H1 (cell line): Measurements from ENCODE around the gene PCNX1. TPM values are rescaled to one million over a fixed set of nuclear protein-coding genes. Genes with fewer than 3 reads are reported as not detected.

Experiments used
- RAD21 ChIP-seq, 2 experiments: IDR thresholded peaks in 1 of 2; conservative IDR thresholded peaks in 1 of 2; 2 replicates each; pipeline ENCODE4 v1.6.1; 2011; ENCODE audit warnings: low read depth in 2 of 2, low read length in 2 of 2, improper control_type of control experiment in 1 of 2, inconsistent platforms in 1 of 2, mild to moderate bottlenecking in 1 of 2, moderate library complexity in 1 of 2
- polyA plus RNA-seq, 7 experiments: library from polyadenylated mRNA; depleted of rRNA in 3 of 7; stranded (reverse) in 5 of 7; unstranded in 2 of 7; fragments of >200 nt in 5 of 7; fragments of 200-250 nt in 2 of 7; gene quantifications; 1 replicate in 5 of 7; 2 replicates in 1 of 7; 4 replicates in 1 of 7; pipeline versions ENCODE4 v1.2.1 to v1.2.3, GENCODE V29; 2011 to 2013; ENCODE audit warnings: missing spikeins in 2 of 7, mixed read lengths in 2 of 7
- total RNA-seq: library from RNA; stranded (reverse); fragmentation: NEBNext Ultra II Directional; extraction: Animal tissue kit (Norgen Biotek cat#: 25700); gene quantifications from 2 replicates; pipeline ENCODE4 v1.2.1, GENCODE V29; 2021
- TF ChIP-seq, protein P1 (sequence below): fragments of 300-600 bp; sonication (generic); IDR thresholded peaks from 2 replicates; pipeline ENCODE4 v1.7.1; 2012; ENCODE audit warnings: low read length, moderate library complexity, mild to moderate bottlenecking, inconsistent platforms; ENCODE audit not compliant: insufficient replicate concordance
- TF ChIP-seq, protein P2 (sequence below): IDR thresholded peaks from 2 replicates; pipeline ENCODE4 v1.6.1; 2012; ENCODE audit warnings: low read length, inconsistent platforms

Gene PCNX1
- total and polyA plus RNA-seq, 2 of the 8 experiments (the other 6 are each of a cell fraction or from before 2014, with no cell fraction given), result 37.7 to 53.2 TPM

DNA sequence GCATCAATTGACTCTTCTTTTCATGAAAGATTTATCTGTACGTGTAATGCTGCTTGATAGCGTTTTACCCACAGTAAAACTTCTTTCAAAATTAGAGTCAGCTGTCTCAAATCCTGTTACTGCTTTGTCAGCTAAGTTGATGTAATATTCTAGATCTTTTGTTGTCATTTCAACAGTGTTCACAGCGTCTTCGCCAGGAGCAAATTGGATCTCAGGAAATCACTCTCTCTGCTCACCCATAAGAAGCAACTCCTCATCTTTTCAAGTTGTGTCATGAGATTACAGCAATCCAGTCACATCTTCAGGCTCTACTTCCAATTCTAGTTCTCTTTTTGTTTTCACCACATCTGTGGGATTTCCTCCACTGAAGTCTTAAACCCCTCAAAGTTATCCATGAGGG is 9.5 kb downstream of the PCNX1 start (continued):
- TF ChIP-seq, protein P1, sequence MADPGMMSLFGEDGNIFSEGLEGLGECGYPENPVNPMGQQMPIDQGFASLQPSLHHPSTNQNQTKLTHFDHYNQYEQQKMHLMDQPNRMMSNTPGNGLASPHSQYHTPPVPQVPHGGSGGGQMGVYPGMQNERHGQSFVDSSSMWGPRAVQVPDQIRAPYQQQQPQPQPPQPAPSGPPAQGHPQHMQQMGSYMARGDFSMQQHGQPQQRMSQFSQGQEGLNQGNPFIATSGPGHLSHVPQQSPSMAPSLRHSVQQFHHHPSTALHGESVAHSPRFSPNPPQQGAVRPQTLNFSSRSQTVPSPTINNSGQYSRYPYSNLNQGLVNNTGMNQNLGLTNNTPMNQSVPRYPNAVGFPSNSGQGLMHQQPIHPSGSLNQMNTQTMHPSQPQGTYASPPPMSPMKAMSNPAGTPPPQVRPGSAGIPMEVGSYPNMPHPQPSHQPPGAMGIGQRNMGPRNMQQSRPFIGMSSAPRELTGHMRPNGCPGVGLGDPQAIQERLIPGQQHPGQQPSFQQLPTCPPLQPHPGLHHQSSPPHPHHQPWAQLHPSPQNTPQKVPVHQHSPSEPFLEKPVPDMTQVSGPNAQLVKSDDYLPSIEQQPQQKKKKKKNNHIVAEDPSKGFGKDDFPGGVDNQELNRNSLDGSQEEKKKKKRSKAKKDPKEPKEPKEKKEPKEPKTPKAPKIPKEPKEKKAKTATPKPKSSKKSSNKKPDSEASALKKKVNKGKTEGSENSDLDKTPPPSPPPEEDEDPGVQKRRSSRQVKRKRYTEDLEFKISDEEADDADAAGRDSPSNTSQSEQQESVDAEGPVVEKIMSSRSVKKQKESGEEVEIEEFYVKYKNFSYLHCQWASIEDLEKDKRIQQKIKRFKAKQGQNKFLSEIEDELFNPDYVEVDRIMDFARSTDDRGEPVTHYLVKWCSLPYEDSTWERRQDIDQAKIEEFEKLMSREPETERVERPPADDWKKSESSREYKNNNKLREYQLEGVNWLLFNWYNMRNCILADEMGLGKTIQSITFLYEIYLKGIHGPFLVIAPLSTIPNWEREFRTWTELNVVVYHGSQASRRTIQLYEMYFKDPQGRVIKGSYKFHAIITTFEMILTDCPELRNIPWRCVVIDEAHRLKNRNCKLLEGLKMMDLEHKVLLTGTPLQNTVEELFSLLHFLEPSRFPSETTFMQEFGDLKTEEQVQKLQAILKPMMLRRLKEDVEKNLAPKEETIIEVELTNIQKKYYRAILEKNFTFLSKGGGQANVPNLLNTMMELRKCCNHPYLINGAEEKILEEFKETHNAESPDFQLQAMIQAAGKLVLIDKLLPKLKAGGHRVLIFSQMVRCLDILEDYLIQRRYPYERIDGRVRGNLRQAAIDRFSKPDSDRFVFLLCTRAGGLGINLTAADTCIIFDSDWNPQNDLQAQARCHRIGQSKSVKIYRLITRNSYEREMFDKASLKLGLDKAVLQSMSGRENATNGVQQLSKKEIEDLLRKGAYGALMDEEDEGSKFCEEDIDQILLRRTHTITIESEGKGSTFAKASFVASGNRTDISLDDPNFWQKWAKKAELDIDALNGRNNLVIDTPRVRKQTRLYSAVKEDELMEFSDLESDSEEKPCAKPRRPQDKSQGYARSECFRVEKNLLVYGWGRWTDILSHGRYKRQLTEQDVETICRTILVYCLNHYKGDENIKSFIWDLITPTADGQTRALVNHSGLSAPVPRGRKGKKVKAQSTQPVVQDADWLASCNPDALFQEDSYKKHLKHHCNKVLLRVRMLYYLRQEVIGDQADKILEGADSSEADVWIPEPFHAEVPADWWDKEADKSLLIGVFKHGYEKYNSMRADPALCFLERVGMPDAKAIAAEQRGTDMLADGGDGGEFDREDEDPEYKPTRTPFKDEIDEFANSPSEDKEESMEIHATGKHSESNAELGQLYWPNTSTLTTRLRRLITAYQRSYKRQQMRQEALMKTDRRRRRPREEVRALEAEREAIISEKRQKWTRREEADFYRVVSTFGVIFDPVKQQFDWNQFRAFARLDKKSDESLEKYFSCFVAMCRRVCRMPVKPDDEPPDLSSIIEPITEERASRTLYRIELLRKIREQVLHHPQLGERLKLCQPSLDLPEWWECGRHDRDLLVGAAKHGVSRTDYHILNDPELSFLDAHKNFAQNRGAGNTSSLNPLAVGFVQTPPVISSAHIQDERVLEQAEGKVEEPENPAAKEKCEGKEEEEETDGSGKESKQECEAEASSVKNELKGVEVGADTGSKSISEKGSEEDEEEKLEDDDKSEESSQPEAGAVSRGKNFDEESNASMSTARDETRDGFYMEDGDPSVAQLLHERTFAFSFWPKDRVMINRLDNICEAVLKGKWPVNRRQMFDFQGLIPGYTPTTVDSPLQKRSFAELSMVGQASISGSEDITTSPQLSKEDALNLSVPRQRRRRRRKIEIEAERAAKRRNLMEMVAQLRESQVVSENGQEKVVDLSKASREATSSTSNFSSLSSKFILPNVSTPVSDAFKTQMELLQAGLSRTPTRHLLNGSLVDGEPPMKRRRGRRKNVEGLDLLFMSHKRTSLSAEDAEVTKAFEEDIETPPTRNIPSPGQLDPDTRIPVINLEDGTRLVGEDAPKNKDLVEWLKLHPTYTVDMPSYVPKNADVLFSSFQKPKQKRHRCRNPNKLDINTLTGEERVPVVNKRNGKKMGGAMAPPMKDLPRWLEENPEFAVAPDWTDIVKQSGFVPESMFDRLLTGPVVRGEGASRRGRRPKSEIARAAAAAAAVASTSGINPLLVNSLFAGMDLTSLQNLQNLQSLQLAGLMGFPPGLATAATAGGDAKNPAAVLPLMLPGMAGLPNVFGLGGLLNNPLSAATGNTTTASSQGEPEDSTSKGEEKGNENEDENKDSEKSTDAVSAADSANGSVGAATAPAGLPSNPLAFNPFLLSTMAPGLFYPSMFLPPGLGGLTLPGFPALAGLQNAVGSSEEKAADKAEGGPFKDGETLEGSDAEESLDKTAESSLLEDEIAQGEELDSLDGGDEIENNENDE, result no peak
- TF ChIP-seq RAD21 (IDR thresholded peaks at IDR 0.05 in 1 of 2, conservative IDR thresholded peaks at IDR 0.05 in 1 of 2; ENCODE audit: low read depth in 2 of 2, low read length in 2 of 2), result no peak
- TF ChIP-seq, protein P2, sequence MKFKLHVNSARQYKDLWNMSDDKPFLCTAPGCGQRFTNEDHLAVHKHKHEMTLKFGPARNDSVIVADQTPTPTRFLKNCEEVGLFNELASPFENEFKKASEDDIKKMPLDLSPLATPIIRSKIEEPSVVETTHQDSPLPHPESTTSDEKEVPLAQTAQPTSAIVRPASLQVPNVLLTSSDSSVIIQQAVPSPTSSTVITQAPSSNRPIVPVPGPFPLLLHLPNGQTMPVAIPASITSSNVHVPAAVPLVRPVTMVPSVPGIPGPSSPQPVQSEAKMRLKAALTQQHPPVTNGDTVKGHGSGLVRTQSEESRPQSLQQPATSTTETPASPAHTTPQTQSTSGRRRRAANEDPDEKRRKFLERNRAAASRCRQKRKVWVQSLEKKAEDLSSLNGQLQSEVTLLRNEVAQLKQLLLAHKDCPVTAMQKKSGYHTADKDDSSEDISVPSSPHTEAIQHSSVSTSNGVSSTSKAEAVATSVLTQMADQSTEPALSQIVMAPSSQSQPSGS, result no peak
